Endodermal cell (in vitro differentiated cells): Measurements from ENCODE around the gene CDH20. TPM values are rescaled to one million over a fixed set of nuclear protein-coding genes. Genes with fewer than 3 reads are reported as not detected.
"Not testable (repeated sequence)": the region's sequence is repeated elsewhere in the genome, so short reads cannot be mapped to it uniquely, and the experiment has no call there.

Experiments
- DNase-seq: peaks from one replicate; pipeline ENCODE4 v3.0.0-alpha.2; 2017
- H3K27ac ChIP-seq: 2 replicates; pipeline ENCODE4 v1.5.1; 2013; ENCODE audit warnings: mild to moderate bottlenecking, low read depth, low read length, moderate library complexity
- H3K27me3 ChIP-seq: 2 replicates; pipeline ENCODE4 v1.6.1; 2013; ENCODE audit warnings: mild to moderate bottlenecking, low read length, moderate library complexity; ENCODE audit not compliant: insufficient read depth, control insufficient read depth, poor library complexity, severe bottlenecking
- H3K36me3 ChIP-seq: 2 replicates; pipeline ENCODE4 v1.7.0; 2013; ENCODE audit warnings: mild to moderate bottlenecking, low read length, moderate library complexity; ENCODE audit not compliant: control insufficient read depth, insufficient read depth
- H3K4me1 ChIP-seq: one replicate; pipeline ENCODE4 v1.7.0; 2013; ENCODE audit warnings: low read length; ENCODE audit not compliant: control insufficient read depth, insufficient read depth
- H3K4me3 ChIP-seq: 2 replicates; pipeline ENCODE4 v1.5.1; 2013; ENCODE audit warnings: mild to moderate bottlenecking, low read length, moderate library complexity
- H3K9ac ChIP-seq: 2 replicates; pipeline ENCODE4 v1.6.1; 2013; ENCODE audit warnings: mild to moderate bottlenecking, low read length, moderate library complexity; ENCODE audit not compliant: poor library complexity, severe bottlenecking; ENCODE audit errors: extremely low read depth
- H3K9me3 ChIP-seq: 2 replicates; pipeline ENCODE4 v1.6.1; 2013; ENCODE audit warnings: mild to moderate bottlenecking, low read length, moderate library complexity; ENCODE audit not compliant: control insufficient read depth
- H3K27ac Mint-ChIP-seq: 2 replicates; pipeline ENCODE4 v1.8.0; 2020; ENCODE audit warnings: mixed read lengths
- H3K27me3 Mint-ChIP-seq: 2 replicates; pipeline ENCODE4 v1.8.0; 2021; ENCODE audit warnings: mild to moderate bottlenecking, mixed read lengths; ENCODE audit not compliant: insufficient read depth
- H3K36me3 Mint-ChIP-seq: 2 replicates; pipeline ENCODE4 v1.8.0; 2020; ENCODE audit warnings: low read depth, mixed read lengths
- H3K4me1 Mint-ChIP-seq: 2 replicates; pipeline ENCODE4 v1.8.0; 2020; ENCODE audit warnings: mixed read lengths
- H3K4me3 Mint-ChIP-seq: 2 replicates; pipeline ENCODE4 v1.8.0; 2020; ENCODE audit warnings: mild to moderate bottlenecking, moderate library complexity, mixed read lengths
- H3K9me3 Mint-ChIP-seq: 2 replicates; pipeline ENCODE4 v1.8.0; 2020; ENCODE audit warnings: mild to moderate bottlenecking, mixed read lengths
- WGBS, 2 experiments: methylation state at CpG; one replicate each; pipeline versions ENCODE4 v1.1.5 to v1.1.7; 2013; ENCODE audit warnings: missing lambda C conversion rate in 2 of 2, mixed read lengths in 1 of 2; ENCODE audit not compliant: insufficient coverage in 1 of 2, insufficient read length in 1 of 2; 5-methylcytosine and 5-hydroxymethylcytosine counted together
- total RNA-seq, 2 donors: library from RNA; stranded (reverse); fragmentation: NEBNext Ultra II Directional in 1 of 2; extraction: Animal tissue kit (Norgen Biotek cat#: 25700) in 1 of 2; gene quantifications; 2 replicates in 1 of 2; 3 replicates in 1 of 2; pipeline ENCODE4 v1.2.1, GENCODE V29; 2021
- TF ChIP-seq, protein P1 (sequence below): fragments of 200-600 bp; sonication (generic); conservative IDR thresholded peaks from 2 replicates; pipeline ENCODE4 v1.5.0; 2021; ENCODE audit warnings: antibody characterized with exemption, mild to moderate bottlenecking

The CDH20 gene
- total RNA-seq, 2 donors from 2014 or later, result 0.11 to 0.75 TPM

DNA sequence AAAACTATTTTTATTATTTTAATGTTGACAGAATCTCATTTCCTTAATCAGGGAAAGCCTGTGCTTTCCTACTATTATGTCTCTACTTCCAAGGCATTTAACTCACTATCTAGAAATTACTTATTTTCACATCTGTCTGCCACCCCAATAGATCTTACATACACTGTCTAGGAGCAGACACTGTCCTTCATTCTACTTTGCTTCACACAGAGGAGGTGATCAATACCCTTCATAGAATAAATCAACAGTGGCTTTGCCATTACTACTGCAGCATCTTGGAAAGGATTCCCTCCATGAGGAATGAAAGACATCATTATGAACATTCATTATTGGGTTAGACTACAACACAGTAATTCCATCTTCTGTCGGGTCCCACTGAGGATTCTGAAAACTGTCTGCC, 31.7 kb downstream of the CDH20 start:
- no peak overlapping the region for H3K27ac Mint-ChIP-seq
- TF ChIP-seq, protein P1, sequence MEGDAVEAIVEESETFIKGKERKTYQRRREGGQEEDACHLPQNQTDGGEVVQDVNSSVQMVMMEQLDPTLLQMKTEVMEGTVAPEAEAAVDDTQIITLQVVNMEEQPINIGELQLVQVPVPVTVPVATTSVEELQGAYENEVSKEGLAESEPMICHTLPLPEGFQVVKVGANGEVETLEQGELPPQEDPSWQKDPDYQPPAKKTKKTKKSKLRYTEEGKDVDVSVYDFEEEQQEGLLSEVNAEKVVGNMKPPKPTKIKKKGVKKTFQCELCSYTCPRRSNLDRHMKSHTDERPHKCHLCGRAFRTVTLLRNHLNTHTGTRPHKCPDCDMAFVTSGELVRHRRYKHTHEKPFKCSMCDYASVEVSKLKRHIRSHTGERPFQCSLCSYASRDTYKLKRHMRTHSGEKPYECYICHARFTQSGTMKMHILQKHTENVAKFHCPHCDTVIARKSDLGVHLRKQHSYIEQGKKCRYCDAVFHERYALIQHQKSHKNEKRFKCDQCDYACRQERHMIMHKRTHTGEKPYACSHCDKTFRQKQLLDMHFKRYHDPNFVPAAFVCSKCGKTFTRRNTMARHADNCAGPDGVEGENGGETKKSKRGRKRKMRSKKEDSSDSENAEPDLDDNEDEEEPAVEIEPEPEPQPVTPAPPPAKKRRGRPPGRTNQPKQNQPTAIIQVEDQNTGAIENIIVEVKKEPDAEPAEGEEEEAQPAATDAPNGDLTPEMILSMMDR, result no peak
- H3K36me3 Mint-ChIP-seq, result no peaks in the 10 kb centered on the region
- Histone ChIP-seq H3K4me3 (no peak overlapping the region), H3K27ac (no peak overlapping the region), H3K9me3 (no peaks in the 10 kb centered on the region), H3K36me3 (no peaks in the 10 kb centered on the region), H3K27me3 (no peaks in the 10 kb centered on the region), H3K4me1 (no peaks in the 10 kb centered on the region), H3K9ac (no peak overlapping the region)
- WGBS, 2 experiments, result 100% methylated on average over 1 of the region's 1 CpG
- no peaks in the 10 kb centered on the region for H3K27me3 Mint-ChIP-seq
- H3K9me3 Mint-ChIP-seq, result no peaks in the 10 kb centered on the region
- no peak for DNase-seq
- H3K4me3 Mint-ChIP-seq, result no peak overlapping the region
- no peaks in the 10 kb centered on the region for H3K4me1 Mint-ChIP-seq

DNA sequence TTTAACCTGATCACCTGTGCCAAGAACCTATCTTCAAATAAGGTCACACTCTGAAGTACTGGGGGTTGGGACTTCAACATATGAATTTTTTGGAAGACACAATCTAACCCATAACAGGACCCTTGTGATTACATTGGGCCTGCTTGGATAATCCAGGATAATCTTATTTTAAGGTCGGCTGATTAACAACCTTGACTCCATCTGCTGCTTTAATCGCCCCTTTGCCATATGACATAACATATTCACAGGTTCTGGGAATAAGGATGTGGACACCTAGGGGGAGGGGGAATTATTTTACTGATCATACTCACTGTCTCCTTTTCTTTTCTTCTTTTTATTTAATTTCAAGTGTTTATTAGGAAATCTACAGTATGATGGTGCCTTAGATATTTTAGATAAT, 34.8 kb downstream of the CDH20 start:
- Mint-ChIP-seq H3K27ac (no peak overlapping the region), H3K9me3 (no peaks in the 10 kb centered on the region), H3K36me3 (no peaks in the 10 kb centered on the region), H3K4me3 (no peak overlapping the region), H3K27me3 (no peaks in the 10 kb centered on the region), H3K4me1 (no peaks in the 10 kb centered on the region)
- TF ChIP-seq, protein P1, result no peak
- Histone ChIP-seq H3K36me3 (no peaks in the 10 kb centered on the region), H3K9ac (no peak overlapping the region), H3K4me1 (no peaks in the 10 kb centered on the region), H3K27ac (no peak overlapping the region), H3K4me3 (no peak overlapping the region), H3K27me3 (no peaks in the 10 kb centered on the region), H3K9me3 (no peaks in the 10 kb centered on the region)
- DNase-seq, result no peak
- WGBS, 2 experiments, result 75% methylated on average over 1 of the region's 2 CpGs; no CpG with 5 or more reads in 1 of the 2 experiments

DNA sequence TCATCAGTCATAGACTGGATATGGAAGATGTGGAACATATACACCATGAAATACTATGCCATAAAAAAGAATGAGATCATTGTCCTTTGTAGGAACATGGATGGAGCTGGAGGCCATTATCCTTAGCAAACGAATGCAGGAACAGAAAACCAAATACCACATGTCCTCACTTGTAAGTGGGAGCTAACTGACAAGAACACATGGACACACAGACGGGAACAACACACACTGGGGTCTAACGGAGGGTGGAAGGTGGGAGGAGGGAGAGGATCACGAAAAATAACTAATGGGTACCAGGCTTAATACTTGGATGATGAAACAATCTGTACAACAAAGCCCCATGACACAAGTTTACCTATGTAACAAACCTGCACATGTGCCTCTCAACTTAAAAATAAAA, 36.4 kb downstream of the CDH20 start:
- H3K36me3 ChIP-seq, H3K36me3 Mint-ChIP-seq, H3K4me3 Mint-ChIP-seq, H3K4me1 ChIP-seq, H3K27ac Mint-ChIP-seq, H3K9me3 Mint-ChIP-seq, H3K9me3 ChIP-seq, H3K27ac ChIP-seq, DNase-seq, H3K4me1 Mint-ChIP-seq, H3K9ac ChIP-seq, H3K27me3 Mint-ChIP-seq, H3K4me3 ChIP-seq, H3K27me3 ChIP-seq: not testable (repeated sequence)
- WGBS, 2 experiments, result 92 to 100% methylated on average over 1 of the region's 4 CpGs

DNA sequence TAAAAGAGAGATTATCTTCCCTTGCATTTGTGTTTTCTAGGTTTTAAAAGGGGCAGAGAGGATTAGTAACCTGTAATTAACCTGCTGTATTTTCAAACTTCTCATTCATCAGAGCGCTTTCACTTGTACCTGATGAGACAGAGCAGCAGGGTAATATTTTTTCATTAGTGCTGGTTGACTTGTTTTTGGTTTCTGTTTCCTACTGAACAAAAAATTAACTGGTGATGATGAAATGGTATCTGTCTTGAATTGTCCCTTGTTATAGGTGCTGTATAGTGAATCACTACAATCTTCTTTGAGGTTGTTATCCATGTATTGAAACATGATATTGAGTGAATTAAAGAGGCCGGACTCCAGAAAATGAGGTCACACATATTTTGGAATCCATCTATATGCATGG, 37.9 kb downstream of the CDH20 start:
- no peak overlapping the region for H3K4me3 ChIP-seq
- no peaks in the 10 kb centered on the region for H3K4me1 ChIP-seq
- no peaks in the 10 kb centered on the region for H3K27me3 ChIP-seq
- Mint-ChIP-seq H3K4me1 (no peaks in the 10 kb centered on the region), H3K9me3 (no peaks in the 10 kb centered on the region), H3K36me3 (no peaks in the 10 kb centered on the region), H3K27me3 (no peaks in the 10 kb centered on the region), H3K27ac (no peak overlapping the region), H3K4me3 (no peak overlapping the region)
- WGBS, 2 experiments, result 79% methylated on average over 2 of the region's 2 CpGs; no CpG with 5 or more reads in 1 of the 2 experiments
- DNase-seq, result no peak
- H3K27ac ChIP-seq, result no peak overlapping the region
- TF ChIP-seq, protein P1, result no peak
- no peak overlapping the region for H3K9ac ChIP-seq
- no peaks in the 10 kb centered on the region for H3K36me3 ChIP-seq
- H3K9me3 ChIP-seq, result no peaks in the 10 kb centered on the region
